Skin epidermis (tissue), 12 donors: ENCODE measurements around the gene SEC24C.
"Not testable (repeated sequence)": the region's sequence is repeated elsewhere in the genome, so short reads cannot be mapped to it uniquely, and the experiment has no call there.

Experiments used
- H3K27ac ChIP-seq, 21 experiments: fragments of 200-600 bp; sonication (generic) in 11 of 21; one replicate each; pipeline ENCODE4 v1.5.0; 2020; ENCODE audit warnings: mild to moderate bottlenecking in 3 of 21, inconsistent platforms in 2 of 21, moderate library complexity in 2 of 21
- H3K4me3 ChIP-seq, 7 experiments: fragments of 200-600 bp; sonication (generic) in 2 of 7; one replicate each; pipeline ENCODE4 v1.5.0; 2020; ENCODE audit warnings: inconsistent platforms in 2 of 7, mild to moderate bottlenecking in 2 of 7, moderate library complexity in 1 of 7

Gene SEC24C, protein sequence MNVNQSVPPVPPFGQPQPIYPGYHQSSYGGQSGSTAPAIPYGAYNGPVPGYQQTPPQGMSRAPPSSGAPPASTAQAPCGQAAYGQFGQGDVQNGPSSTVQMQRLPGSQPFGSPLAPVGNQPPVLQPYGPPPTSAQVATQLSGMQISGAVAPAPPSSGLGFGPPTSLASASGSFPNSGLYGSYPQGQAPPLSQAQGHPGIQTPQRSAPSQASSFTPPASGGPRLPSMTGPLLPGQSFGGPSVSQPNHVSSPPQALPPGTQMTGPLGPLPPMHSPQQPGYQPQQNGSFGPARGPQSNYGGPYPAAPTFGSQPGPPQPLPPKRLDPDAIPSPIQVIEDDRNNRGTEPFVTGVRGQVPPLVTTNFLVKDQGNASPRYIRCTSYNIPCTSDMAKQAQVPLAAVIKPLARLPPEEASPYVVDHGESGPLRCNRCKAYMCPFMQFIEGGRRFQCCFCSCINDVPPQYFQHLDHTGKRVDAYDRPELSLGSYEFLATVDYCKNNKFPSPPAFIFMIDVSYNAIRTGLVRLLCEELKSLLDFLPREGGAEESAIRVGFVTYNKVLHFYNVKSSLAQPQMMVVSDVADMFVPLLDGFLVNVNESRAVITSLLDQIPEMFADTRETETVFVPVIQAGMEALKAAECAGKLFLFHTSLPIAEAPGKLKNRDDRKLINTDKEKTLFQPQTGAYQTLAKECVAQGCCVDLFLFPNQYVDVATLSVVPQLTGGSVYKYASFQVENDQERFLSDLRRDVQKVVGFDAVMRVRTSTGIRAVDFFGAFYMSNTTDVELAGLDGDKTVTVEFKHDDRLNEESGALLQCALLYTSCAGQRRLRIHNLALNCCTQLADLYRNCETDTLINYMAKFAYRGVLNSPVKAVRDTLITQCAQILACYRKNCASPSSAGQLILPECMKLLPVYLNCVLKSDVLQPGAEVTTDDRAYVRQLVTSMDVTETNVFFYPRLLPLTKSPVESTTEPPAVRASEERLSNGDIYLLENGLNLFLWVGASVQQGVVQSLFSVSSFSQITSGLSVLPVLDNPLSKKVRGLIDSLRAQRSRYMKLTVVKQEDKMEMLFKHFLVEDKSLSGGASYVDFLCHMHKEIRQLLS

DNA sequence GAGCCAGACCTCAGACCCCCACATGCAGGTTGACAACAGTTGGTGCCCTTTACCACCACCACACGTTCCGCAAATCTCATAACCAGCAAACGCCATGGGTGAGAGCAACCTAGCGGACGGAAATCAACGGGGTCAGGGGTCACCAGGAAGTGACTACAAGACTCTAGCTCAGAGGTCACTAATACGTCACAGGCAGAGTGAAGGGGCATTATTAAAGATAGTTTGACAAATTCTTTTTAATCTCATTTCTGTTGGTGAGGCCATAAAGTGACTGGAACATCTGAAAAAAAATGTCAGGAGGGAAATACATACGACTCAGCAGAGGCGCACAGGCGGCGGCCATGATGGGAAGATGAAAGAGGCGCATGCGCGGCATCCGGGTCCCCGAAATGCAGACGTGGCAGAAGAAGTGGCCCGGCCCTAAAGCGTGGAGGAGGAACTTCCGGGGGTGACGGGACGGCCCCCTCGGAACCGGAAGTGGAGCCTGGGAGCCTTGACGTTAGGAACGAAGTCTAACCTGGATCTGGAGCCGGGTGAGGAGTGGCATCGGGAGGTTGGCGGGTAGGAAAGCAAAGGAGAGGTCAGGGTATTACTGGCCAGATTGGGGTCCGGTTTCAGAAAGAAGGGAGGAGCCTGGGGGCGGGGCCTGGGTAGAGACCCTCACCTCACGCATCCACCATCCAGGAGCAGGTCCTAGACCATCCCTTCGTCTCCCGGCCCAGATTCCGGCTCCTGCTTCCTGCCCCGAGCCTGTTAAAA is at the start of gene SEC24C:
SEC24C (plus strand) TSS at position 468 of the 759 bp plus-strand sequence. CDS start 2,461 bp downstream, outside the sequence.
- H3K4me3 ChIP-seq: peak within 1 kb of the TSS; percentile 68 to 98 (median 86)
- H3K27ac ChIP-seq: peak within 1 kb of the TSS; percentile 58 to 96 (median 90)

DNA sequence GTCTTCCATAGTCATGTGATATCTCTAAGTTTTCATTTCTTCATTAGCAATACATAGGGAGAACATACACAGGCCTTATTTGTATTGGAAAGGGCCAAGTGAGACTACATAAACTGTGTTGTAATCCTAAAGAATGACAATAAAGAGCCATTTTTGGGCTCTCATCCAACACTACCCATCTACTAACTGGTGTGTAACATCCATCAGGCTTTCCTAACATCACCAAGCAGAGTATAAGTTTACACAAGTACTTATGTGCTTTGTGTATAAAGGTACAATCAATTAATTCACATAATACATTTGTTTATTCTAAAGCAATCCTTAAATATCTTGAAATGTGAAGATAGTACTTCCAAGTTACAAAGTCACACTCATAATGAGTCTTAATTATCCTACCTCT is 48.9 kb upstream of the SEC24C start:
- H3K4me3 ChIP-seq, H3K27ac ChIP-seq: not testable (repeated sequence)

DNA sequence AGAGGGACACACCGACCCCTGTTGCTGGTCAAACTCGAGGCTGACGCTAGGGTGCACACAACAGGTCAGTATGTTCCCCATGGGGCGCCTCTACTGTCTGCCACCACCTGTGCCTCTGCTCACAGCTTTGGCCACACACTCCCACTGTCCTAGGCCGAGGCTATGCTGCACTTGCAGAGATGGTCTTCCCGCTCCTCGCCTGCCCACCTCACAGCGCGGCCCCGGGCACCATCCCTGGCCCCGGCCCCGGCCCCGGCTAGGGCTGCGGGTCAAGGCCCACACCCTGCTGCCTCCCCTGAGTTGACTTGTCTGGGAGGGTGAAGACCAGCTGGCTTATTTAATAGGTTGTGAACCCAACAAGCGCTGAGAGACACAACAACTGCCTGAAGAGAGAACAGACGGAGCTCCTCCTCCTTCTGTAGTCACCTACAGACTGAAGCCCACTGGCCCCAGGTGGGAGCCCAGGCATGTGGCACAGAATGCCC is 46.5 kb upstream of the SEC24C start, which contains the start of gene AGAP5:
AGAP5 (minus strand) TSS at position 435 of the 485 bp plus-strand sequence; CDS start at position 81, 354 bp downstream.
- H3K27ac ChIP-seq, H3K4me3 ChIP-seq: not testable (repeated sequence)

DNA sequence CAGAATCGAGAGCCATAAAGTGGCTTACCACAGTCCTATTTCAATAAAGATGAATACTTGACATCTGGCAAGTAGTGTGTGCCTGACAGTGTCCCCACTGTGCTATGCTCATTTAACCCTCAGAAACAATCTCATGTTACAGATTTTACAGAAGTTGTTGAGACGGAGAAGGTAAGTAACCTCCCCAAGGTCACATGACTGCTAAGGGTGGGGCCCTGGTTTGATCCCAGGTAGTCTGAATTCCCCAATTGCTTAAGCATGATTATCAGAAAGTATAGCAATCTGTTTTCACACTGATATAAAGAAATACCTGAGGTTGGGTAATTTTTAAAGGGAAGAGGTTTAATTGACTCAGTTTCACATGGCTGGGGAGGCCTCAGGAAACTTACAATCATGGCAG is 45.4 kb upstream of the SEC24C start:
- H3K27ac ChIP-seq: not testable (repeated sequence)

DNA sequence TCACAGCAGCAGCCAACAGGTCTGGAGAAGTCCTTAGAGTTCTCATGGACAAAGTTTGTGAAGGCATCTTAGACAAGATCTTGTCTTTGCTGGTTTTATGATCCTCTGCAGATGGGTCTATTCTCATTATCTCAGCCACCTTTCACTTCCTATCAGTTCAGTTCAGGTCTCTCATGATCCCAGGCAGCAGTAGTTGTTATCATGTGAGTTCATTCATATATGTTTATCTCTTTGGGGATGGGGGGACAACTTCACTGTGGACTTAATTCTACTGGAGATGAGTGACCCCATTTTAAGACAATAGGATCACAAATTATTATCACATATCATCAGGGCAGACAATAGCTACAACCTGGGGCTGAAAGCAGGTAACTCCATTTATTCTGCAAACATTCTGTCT is 40.2 kb upstream of the SEC24C start:
- H3K27ac ChIP-seq, H3K4me3 ChIP-seq: not testable (repeated sequence)

More for the DNA sequence above, 45.4 kb upstream of the SEC24C start:
- H3K4me3 ChIP-seq: not testable (repeated sequence)

DNA sequence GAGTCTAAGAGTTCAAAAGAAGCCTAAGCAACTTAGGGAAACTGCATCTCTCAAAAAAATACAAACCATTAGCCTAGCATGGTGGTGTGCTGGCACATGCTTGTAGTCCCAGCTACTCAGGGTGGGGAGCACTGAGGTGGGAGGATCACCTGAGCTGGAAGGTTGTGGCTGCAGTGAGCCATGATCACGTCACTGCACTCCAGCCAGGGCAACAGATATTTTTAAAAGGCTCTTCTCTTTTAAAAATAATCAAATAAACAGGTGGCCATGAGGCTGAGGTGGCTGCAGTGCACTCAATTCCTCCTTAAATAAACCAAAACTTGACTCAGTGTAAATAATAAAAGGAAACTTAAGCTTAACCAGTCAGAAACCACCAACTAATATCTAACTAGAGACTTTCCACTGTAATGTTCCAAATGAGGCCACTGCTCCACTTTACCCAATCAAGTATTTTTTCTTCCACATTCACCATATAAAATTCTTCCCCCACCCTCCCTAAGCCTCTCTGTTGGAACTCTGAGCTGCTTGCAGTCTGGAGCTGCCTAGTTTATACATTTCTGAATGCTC is 38.6 kb upstream of the SEC24C start:
- H3K4me3 ChIP-seq: not testable (repeated sequence)
- peak overlapping the region in 1 of 21 experiments; percentile 2 for H3K27ac ChIP-seq

DNA sequence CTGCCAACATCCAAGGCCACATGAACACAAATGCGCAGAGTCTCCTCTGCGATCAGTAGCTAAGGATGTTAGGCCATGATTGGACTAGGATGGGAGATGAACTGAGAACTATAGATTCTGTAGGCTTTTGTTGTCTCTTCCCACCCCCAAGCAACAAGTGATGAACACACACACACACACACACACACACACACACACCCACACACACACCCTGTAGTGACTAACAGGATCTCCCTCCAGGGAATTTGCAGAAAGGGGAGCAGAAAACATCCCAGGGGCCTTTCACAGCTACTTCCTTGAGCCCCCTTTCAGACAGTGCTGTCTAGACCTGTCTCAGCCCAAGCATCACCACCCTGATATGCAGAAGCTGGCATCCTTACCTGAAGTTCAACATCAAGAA is 37.7 kb upstream of the SEC24C start:
- H3K27ac ChIP-seq, H3K4me3 ChIP-seq: not testable (repeated sequence)

DNA sequence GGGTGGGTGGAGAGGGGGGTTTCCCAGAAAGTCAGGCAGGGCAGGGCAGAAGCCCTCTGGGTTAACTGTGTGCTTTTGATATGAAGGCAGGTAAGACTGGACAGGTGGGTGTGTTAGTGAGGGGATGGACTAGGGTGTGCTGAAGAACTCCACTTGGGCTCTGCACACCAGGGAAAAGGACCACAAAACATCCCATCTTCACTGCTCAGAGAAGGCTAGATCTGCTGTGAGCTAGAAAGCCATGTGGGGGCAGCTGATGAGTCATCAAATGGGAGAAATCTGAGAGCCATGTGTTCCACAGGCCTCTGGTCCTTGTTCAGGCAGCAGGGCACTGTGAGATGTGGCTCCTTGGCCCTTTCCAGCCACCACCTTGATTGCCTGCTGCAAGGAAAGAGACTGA is 36.5 kb upstream of the SEC24C start:
- not testable (repeated sequence) for H3K27ac ChIP-seq, H3K4me3 ChIP-seq

DNA sequence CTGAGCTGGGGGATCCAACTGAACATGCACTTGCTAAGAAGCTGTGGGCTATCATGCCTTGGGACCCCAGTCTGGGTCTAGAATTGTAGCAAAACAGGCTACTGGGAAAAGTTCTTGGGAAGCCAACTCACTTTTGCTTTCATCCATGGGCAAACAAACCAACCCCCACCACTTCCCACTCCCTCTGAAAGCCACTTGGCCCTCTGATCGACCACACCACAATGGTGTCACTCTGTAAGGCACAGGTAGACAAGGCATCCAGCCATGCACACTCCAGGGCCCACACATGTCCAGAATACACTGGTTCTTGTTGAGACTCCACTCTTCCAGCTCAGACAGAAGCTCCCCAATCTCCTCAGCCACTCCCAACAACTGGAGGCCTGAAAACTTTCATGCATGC is 36.0 kb upstream of the SEC24C start:
- H3K27ac ChIP-seq, H3K4me3 ChIP-seq: not testable (repeated sequence)

DNA sequence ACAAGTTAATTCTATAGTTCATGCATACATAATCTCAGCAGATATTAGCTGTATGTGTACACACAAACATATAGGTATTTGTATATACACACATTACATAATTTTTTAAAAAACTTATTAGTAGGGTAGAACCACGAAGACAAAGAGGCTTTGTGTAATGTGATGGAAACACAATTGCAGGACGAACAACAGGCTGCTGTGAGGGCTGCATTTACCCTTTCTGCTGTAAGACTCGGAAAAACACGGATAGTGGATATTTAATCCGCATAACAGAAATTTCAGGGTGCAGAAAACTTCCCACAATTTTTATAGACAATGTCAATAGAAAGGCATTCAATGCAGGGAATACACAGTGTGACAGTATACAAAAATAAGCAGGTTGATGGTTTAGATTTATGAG is 32.5 kb upstream of the SEC24C start:
- H3K27ac ChIP-seq, H3K4me3 ChIP-seq: not testable (repeated sequence)

DNA sequence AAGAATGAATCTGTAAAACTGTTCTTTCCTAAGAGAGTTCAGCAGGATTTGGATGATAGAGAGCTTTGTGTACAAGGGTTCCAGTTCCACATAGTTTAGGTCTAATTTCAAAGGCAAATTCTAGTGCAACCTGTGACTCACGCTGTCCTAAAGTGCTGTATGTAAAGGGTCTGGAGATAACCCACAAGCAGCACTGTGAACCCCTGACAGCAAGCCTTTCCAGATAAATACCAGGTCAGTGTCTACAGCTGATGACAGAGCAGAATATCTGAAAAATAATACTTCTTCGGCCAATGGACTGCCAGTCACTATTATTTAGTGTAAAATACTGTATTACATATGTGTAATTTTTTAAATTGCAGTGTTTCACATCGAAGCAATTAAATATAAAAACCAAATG is 30.3 kb upstream of the SEC24C start:
- H3K4me3 ChIP-seq, H3K27ac ChIP-seq: not testable (repeated sequence)

DNA sequence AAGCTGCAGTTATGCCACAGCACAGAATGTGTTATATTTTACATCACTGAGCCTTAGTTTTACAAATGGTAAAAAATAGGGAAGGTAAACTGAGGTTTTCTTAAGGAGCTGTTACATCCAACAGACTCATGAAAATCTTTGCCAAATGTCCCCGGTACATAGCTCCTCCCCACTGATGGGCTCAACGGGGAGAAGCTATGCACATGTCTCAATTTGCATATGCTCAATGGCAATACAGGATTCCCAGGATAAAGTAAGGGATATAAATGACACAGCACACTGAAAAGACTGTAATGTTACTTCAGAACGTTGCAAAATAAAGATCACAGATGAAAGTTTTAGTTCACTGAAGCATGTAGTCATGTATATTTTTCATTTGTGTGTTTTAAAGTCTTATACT is 29.7 kb upstream of the SEC24C start:
- H3K4me3 ChIP-seq, H3K27ac ChIP-seq: not testable (repeated sequence)

DNA sequence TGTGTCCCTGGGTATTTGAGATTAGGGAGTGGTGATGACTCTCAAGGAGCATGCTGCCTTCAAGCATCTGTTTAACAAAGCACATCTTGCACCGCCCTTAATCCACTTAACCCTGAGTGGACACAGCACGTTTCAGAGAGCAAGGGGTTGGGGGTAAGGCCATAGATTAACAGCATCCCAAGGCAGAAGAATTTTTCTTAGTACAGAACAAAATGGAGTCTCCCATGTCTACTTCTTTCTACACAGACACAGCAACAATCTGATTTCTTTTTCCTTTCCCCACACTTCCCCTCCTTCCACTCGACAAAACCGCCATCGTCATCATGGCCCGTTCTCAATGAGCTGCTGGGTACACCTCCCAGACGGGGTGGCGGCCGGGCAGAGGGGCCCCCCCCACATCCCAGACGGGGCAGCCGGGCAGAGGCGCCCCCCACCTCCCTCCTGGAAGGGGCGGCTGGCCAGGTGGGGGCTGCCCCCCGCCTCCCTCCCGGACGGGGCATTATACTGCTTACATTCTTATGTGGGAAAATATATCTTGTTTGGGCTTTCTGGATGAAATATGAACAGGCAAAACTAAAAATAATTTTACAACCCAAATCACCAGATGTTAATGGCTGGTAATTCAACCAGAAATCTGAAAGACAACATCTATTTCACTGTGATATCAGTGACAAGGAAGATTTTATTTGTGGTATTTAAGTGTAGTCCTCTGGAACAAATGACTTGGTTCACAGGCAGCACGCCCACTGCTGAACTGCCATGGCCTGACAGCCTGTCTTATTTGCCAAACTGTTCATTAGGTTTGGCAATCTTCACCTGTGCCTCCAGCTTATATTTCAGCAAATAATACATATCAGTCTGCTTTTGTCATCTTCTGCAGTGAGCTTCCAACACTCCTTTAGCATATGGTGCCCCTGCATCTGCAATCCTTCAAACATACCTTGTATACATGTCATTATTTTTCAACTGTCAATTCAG is 28.7 kb upstream of the SEC24C start:
- peak overlapping the region in 1 of 21 experiments; percentile 1 for H3K27ac ChIP-seq

DNA sequence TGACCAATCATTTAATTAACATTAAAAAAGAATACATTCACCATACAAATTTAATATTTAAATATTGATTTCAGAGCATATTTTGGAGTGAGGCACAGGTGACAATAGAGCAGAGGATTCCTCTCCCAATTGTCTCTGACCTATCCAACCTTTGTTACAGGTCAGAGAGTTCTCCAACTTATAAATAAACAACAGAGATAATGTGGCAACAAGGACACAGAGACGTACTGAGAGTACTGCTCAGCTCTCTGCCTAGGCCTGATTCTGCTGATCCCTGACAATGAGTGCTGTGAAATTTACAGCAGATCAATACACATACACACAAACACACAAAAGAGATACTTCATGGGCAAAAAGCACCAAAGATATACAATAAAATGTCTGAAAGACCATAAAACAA is 27.9 kb upstream of the SEC24C start:
- Histone ChIP-seq H3K4me3 (no peak overlapping the region), H3K27ac (peak overlapping the region in 1 of 21 experiments; percentile 1)

More for the DNA sequence above, 28.7 kb upstream of the SEC24C start:
- H3K4me3 ChIP-seq: not testable (repeated sequence)

DNA sequence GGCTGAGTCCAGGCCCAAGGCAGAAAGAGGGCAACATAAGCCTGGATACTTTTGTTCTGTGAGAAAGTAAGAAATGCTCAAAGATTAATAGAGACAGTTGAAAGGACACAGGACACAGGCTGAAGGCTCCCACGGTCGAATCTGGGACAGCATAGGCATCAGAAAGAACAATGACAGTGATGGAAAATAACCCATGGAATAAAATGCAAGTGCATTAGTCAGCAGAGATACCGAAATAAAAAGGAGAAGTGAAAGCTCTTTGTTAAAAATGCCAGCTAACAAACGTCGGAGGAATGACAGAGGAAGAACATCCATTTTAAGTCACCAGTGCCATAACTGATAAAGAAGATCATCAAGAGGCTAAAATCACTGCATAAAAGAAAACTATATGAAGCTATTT is 26.6 kb upstream of the SEC24C start:
- no peak overlapping the region for H3K4me3 ChIP-seq

DNA sequence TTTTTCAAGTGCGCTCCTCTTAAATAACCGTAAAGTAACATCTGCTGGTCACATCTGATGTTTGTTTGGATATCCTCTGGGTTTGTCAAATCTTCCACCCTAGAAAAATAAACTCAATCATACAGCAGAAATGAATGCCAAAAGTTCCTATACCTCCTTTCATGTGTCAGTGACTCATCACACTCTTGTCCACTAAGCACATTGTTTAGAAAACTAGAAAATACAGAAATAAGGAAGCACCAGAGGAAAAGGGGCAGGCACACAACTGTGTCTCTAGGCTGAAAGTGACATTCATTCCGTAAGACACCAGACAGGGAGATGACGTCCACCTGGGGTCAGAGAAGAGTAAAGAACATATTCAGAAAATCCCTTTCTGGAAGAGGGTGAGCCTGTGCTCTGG is 23.6 kb upstream of the SEC24C start:
- peak overlapping the region in 4 of 21 experiments; percentile 14 to 49 (median 26) for H3K27ac ChIP-seq
- not testable (repeated sequence) for H3K4me3 ChIP-seq

More for the DNA sequence above, 26.6 kb upstream of the SEC24C start:
- peak overlapping the region in 2 of 21 experiments; percentile 14 to 31 for H3K27ac ChIP-seq

DNA sequence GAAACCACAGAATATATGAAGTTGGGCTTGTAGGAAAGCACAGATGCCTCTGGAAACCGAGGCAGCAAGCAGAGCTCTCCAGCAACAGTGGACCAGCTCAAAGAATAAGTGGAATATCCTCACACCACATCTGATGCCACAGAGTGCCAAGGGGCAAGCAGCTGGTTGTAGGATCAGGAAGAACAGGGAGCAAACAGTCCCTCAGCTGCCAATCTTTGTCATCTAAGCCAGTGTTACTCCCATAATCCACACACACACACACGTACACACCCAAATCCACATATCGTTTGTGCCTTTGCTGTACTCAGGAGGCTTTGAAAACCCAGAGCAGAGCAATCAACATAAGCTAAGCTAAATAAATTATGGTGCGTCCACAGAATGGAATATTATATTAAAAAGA is 20.7 kb upstream of the SEC24C start:
- Histone ChIP-seq H3K27ac (no peak overlapping the region), H3K4me3 (no peak overlapping the region)

DNA sequence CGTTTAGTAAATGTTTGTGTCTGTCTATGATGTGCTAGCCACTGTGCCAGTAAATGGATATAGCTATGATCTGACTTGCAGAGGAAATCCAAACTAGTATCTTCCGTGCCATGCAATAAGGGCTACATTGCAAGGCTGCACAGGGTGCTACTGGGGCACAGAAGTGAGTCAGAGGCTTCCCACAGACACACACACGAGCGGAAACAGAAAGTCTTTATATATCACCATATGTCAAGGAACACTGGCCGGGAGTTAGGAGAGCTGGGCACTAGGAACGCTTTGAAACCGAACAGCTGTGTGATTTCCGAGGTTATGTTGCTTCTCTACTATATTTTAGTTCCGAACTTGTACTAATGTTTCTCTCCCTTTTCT is 14.4 kb upstream of the SEC24C start:
- Histone ChIP-seq H3K27ac (peak overlapping the region; percentile 75 to 94 (median 89)), H3K4me3 (peak overlapping the region; percentile 54 to 90 (median 72))
